Mesenchymal stem cell (in vitro differentiated cells and primary cell): ENCODE data around the gene CLTA. TPM values are rescaled to one million over a fixed set of nuclear protein-coding genes. Genes with fewer than 3 reads are reported as not detected.

Experiments used
- DNase-seq: peaks from one replicate; pipeline ENCODE4 v3.0.0-alpha.2; 2013
- H2AFZ ChIP-seq: one replicate; pipeline ENCODE4 v1.6.1; 2013; ENCODE audit warnings: low read depth, mild to moderate bottlenecking, control low read depth, inconsistent platforms, low read length, moderate library complexity
- H2AK5ac ChIP-seq: 2 replicates; pipeline ENCODE4 v1.6.1; 2013; ENCODE audit warnings: low read length, moderate library complexity, mild to moderate bottlenecking, inconsistent platforms; ENCODE audit not compliant: severe bottlenecking
- H2BK120ac ChIP-seq: one replicate; pipeline ENCODE4 v1.6.1; 2013; ENCODE audit warnings: low read depth, mild to moderate bottlenecking, inconsistent platforms, low read length, moderate library complexity
- H2BK12ac ChIP-seq, 2 experiments: one replicate each; pipeline ENCODE4 v1.6.1; 2013; ENCODE audit warnings: inconsistent platforms in 2 of 2, low read length in 2 of 2, mild to moderate bottlenecking in 2 of 2, moderate library complexity in 2 of 2, control low read depth in 1 of 2
- H2BK15ac ChIP-seq: one replicate; pipeline ENCODE4 v1.6.1; 2013; ENCODE audit warnings: mild to moderate bottlenecking, low read depth, inconsistent platforms; ENCODE audit not compliant: poor library complexity, severe bottlenecking
- H2BK5ac ChIP-seq: 2 replicates; pipeline ENCODE4 v1.6.1; 2013; ENCODE audit warnings: low read depth, mild to moderate bottlenecking, low read length, control low read depth, inconsistent platforms; ENCODE audit not compliant: poor library complexity, severe bottlenecking
- H3K14ac ChIP-seq, 2 experiments: one replicate each; pipeline ENCODE4 v1.6.1; 2013; ENCODE audit warnings: inconsistent platforms in 2 of 2, low read length in 2 of 2, control low read depth in 1 of 2, mild to moderate bottlenecking in 1 of 2, moderate library complexity in 1 of 2
- H3K18ac ChIP-seq, 2 experiments: one replicate each; pipeline ENCODE4 v1.6.1; 2013; ENCODE audit warnings: inconsistent platforms in 2 of 2, low read length in 2 of 2, control low read depth in 1 of 2, low read depth in 1 of 2, mild to moderate bottlenecking in 1 of 2
- H3K23ac ChIP-seq, 2 experiments: one replicate each; pipeline ENCODE4 v1.6.1; 2013; ENCODE audit warnings: inconsistent platforms in 2 of 2, low read length in 2 of 2, mild to moderate bottlenecking in 2 of 2, moderate library complexity in 2 of 2, control low read depth in 1 of 2
- H3K27ac ChIP-seq: 2 replicates; pipeline ENCODE4 v1.5.1; 2013; ENCODE audit warnings: mild to moderate bottlenecking, moderate library complexity, low read length, control low read depth, inconsistent platforms; ENCODE audit not compliant: poor library complexity, severe bottlenecking
- H3K27me3 ChIP-seq, 2 experiments: 2 replicates each; pipeline versions ENCODE4 v1.6.1 to v1.7.0; 2013; ENCODE audit warnings: low read length in 2 of 2, mild to moderate bottlenecking in 2 of 2, moderate library complexity in 2 of 2, control low read depth in 1 of 2, inconsistent platforms in 1 of 2; ENCODE audit not compliant: control insufficient read depth in 1 of 2, insufficient read depth in 1 of 2
- H3K36me3 ChIP-seq, 2 experiments: 2 replicates each; pipeline versions ENCODE4 v1.6.1 to v1.7.0; 2013; ENCODE audit warnings: low read length in 2 of 2, control low read depth in 1 of 2, inconsistent platforms in 1 of 2, low read depth in 1 of 2, mild to moderate bottlenecking in 1 of 2; ENCODE audit not compliant: insufficient read depth in 2 of 2, control insufficient read depth in 1 of 2
- H3K4ac ChIP-seq, 2 experiments: one replicate each; pipeline ENCODE4 v1.6.1; 2013; ENCODE audit warnings: inconsistent platforms in 2 of 2, low read length in 2 of 2, mild to moderate bottlenecking in 2 of 2, moderate library complexity in 2 of 2, control low read depth in 1 of 2, low read depth in 1 of 2
- H3K4me1 ChIP-seq: 2 replicates; pipeline ENCODE4 v1.6.1; 2013; ENCODE audit warnings: low read depth, low read length, control low read depth; ENCODE audit not compliant: control insufficient read depth, insufficient read depth
- H3K4me2 ChIP-seq: 2 replicates; pipeline ENCODE4 v1.6.1; 2013; ENCODE audit warnings: low read length, mild to moderate bottlenecking, inconsistent platforms; ENCODE audit not compliant: poor library complexity, severe bottlenecking
- H3K4me3 ChIP-seq, 2 experiments: 2 replicates each; pipeline versions ENCODE4 v1.5.1 to v1.7.0; 2013; ENCODE audit warnings: low read length in 2 of 2, mild to moderate bottlenecking in 2 of 2, control low read depth in 1 of 2, low read depth in 1 of 2; ENCODE audit not compliant: insufficient read depth in 1 of 2
- H3K79me1 ChIP-seq: replicated peaks from 2 replicates; pipeline ENCODE4 v1.6.1; 2013; ENCODE audit warnings: mild to moderate bottlenecking, control low read depth, low read length, inconsistent platforms; ENCODE audit not compliant: poor library complexity, severe bottlenecking
- H3K9ac ChIP-seq: 2 replicates; pipeline ENCODE4 v1.7.0; 2013; ENCODE audit warnings: mild to moderate bottlenecking, low read length, moderate library complexity
- H3K9me3 ChIP-seq: 2 replicates; pipeline ENCODE4 v1.7.0; 2013; ENCODE audit warnings: mild to moderate bottlenecking, low read length; ENCODE audit not compliant: control insufficient read depth
- H4K8ac ChIP-seq: one replicate; pipeline ENCODE4 v1.6.1; 2013; ENCODE audit warnings: inconsistent platforms, mild to moderate bottlenecking, low read length, moderate library complexity
- H4K91ac ChIP-seq: one replicate; pipeline ENCODE4 v1.6.1; 2013; ENCODE audit warnings: mild to moderate bottlenecking, low read length, inconsistent platforms
- WGBS: methylation state at CpG from one replicate; pipeline ENCODE4 v1.1.7; 2013; ENCODE audit warnings: mixed read lengths; 5-methylcytosine and 5-hydroxymethylcytosine counted together
- polyA plus RNA-seq, 2 experiments: library from polyadenylated mRNA; stranded (reverse); fragments of 200-250 nt; gene quantifications; one replicate each; pipeline ENCODE4 v1.2.3, GENCODE V29; 2013

The CLTA gene, protein sequence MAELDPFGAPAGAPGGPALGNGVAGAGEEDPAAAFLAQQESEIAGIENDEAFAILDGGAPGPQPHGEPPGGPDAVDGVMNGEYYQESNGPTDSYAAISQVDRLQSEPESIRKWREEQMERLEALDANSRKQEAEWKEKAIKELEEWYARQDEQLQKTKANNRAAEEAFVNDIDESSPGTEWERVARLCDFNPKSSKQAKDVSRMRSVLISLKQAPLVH
- polyA plus RNA-seq (2013, experiment 1 of 2): 420 TPM
- 415 TPM for polyA plus RNA-seq (2013, experiment 2 of 2)

GRCh38 chr9:36190388-36191289, at the start of gene CLTA:
TSS of gene CLTA (plus strand) at chr9:36190921. CDS start at chr9:36191057, 136 bp downstream.
- Histone ChIP-seq H2AK5ac (no peak within 1 kb of the TSS), H2BK120ac (peak within 1 kb of the TSS; percentile 54), H3K27me3 (no peaks in the 10 kb centered on the region)

GRCh38 chr9:36141288-36141687, 49.4 kb upstream of the CLTA start:
- WGBS: 89% methylated on average over 4 of the region's 4 CpGs

More at GRCh38 chr9:36190388-36191289, at the start of gene CLTA:
- peak within 1 kb of the TSS; percentile 91 for H4K91ac ChIP-seq
- no peak within 1 kb of the TSS for H2AFZ ChIP-seq
- peak within 1 kb of the TSS; percentile 86 for H2BK5ac ChIP-seq
- peaks cover 0 to 10% of the 10 kb centered on the region in 2 experiments for H3K36me3 ChIP-seq
- peak within 1 kb of the TSS in 1 of 2 experiments; percentile 97 for H3K23ac ChIP-seq
- H2BK15ac ChIP-seq: no peak within 1 kb of the TSS
- peak within 1 kb of the TSS; percentile 99 for H3K27ac ChIP-seq
- H2BK12ac ChIP-seq: no peak within 1 kb of the TSS
- peaks cover 9% of the 10 kb centered on the region for H3K4me1 ChIP-seq
- peak within 1 kb of the TSS; percentile 91 to 92 for H3K4me3 ChIP-seq
- H3K4ac ChIP-seq: peak within 1 kb of the TSS; percentile 73 to 83
- no peaks in the 10 kb centered on the region for H3K79me1 ChIP-seq
- peak within 1 kb of the TSS; percentile 87 for H3K4me2 ChIP-seq
- H3K9ac ChIP-seq: peak within 1 kb of the TSS; percentile 94
- peak within 1 kb of the TSS; percentile 96 to 98 for H3K18ac ChIP-seq
- no peaks in the 10 kb centered on the region for H3K9me3 ChIP-seq
- peak; percentile 99 for DNase-seq
- peak within 1 kb of the TSS in 1 of 2 experiments; percentile 9 for H3K14ac ChIP-seq
- peak within 1 kb of the TSS; percentile 93 for H4K8ac ChIP-seq
- 1% methylated on average over 68 of the region's 68 CpGs for WGBS

DNA sequence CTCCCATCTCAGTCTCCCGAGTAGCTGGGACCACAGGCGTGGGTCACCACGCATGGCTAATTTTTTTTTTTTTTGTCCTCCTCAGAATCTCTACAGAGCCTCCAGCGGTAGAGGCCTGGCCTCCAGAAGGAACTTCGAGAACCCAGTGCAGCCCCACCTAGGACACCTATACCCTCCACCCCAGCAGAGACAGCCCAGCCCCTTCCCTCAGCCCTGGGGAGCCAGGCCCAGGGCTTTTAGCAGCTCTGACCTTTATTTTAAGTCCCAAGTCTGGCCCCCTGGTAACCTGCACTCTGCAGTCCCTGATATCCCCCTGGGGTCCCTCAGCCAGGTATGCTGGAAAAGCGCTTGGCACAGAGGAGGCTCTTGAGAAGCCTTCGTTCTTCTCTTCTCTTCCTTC, 49.0 kb upstream of the CLTA start:
- peak overlapping the region; percentile 76 for H3K9ac ChIP-seq
- no peak overlapping the region for H3K18ac ChIP-seq
- H3K9me3 ChIP-seq: peaks cover 6% of the 10 kb centered on the region
- H4K8ac ChIP-seq: no peak overlapping the region
- H2BK12ac ChIP-seq: no peak overlapping the region
- H3K36me3 ChIP-seq: peaks cover 17 to 29% of the 10 kb centered on the region in 2 experiments
- no peak overlapping the region for H3K27ac ChIP-seq
- H2AFZ ChIP-seq: no peak overlapping the region
- no peak overlapping the region for H3K4me2 ChIP-seq
- no peak overlapping the region for H3K23ac ChIP-seq
- no peak for DNase-seq
- H2BK120ac ChIP-seq: no peak overlapping the region
- peaks cover 25% of the 10 kb centered on the region for H3K4me1 ChIP-seq
- peak overlapping the region; percentile 45 for H2AK5ac ChIP-seq
- H4K91ac ChIP-seq: no peak overlapping the region
- no peak overlapping the region for H3K14ac ChIP-seq
- H3K4ac ChIP-seq: no peak overlapping the region
- H3K79me1 ChIP-seq: peaks cover 43% of the 10 kb centered on the region
- WGBS: 94% methylated on average over 7 of the region's 7 CpGs
- no peak overlapping the region for H2BK5ac ChIP-seq
- no peaks in the 10 kb centered on the region for H3K27me3 ChIP-seq
- no peak overlapping the region for H3K4me3 ChIP-seq
- no peak overlapping the region for H2BK15ac ChIP-seq

More at GRCh38 chr9:36141288-36141687, 49.4 kb upstream of the CLTA start:
- Histone ChIP-seq H2AK5ac (no peak overlapping the region), H3K14ac (no peak overlapping the region), H4K91ac (no peak overlapping the region), H3K18ac (no peak overlapping the region), H3K4me3 (no peak overlapping the region), H3K9ac (peak overlapping the region; percentile 37), H3K27me3 (no peaks in the 10 kb centered on the region), H3K4me1 (peaks cover 27% of the 10 kb centered on the region), H2BK120ac (no peak overlapping the region), H3K9me3 (peaks cover 6% of the 10 kb centered on the region), H3K23ac (no peak overlapping the region), H3K27ac (no peak overlapping the region), H2BK12ac (no peak overlapping the region), H2BK5ac (no peak overlapping the region), H2BK15ac (no peak overlapping the region), H3K36me3 (peaks cover 15 to 27% of the 10 kb centered on the region in 2 experiments), H3K4ac (no peak overlapping the region), H2AFZ (no peak overlapping the region), H4K8ac (no peak overlapping the region), H3K4me2 (no peak overlapping the region), H3K79me1 (peaks cover 43% of the 10 kb centered on the region)
- peak; percentile 38 for DNase-seq
